Measurements from ENCODE around the gene COL21A1. TPM values are rescaled to one million over a fixed set of nuclear protein-coding genes. Genes with fewer than 3 reads are reported as not detected.

Gene COL21A1
- total RNA-seq, 1 experiment from 2014 or later: 3.3 TPM

GRCh38 chr6:56244528-56245253 lies 2.7 kb downstream of the COL21A1 start:
- POLR2A ChIA-PET: no interaction called here
- TF ChIP-seq POLR2AphosphoS5 (IDR thresholded peaks at IDR 0.05; ENCODE audit: low read depth, low read length): no peak
- no peak for TF ChIP-seq SIN3A (IDR thresholded peaks at IDR 0.05; ENCODE audit: borderline replicate concordance, insufficient read depth, low read depth, low read length)
- no peak for TF ChIP-seq REST (IDR thresholded peaks at IDR 0.05; ENCODE audit: insufficient read depth in 1 of 2, low read depth in 2 of 2, low read length in 1 of 2)
- CTCF ChIA-PET: no interaction called here
- Histone ChIP-seq H3K4me3 (ENCODE audit: low read depth in 2 of 2, low read length in 2 of 2) (no peak overlapping the region), H3K9me3 (ENCODE audit: control insufficient read depth, insufficient read depth, low read depth, low read length) (no peaks in the 10 kb centered on the region), H3K4me1 (ENCODE audit: control insufficient read depth, insufficient read depth, low read length) (peaks cover 7% of the 10 kb centered on the region; the same call in 1 of the 2 replicates), H3K27me3 (ENCODE audit: control insufficient read depth, insufficient read depth, low read length) (peaks cover 7% of the 10 kb centered on the region), H3K27ac (ENCODE audit: low read length) (no peak overlapping the region), H3K36me3 (ENCODE audit: control insufficient read depth, insufficient read depth, low read length) (no peaks in the 10 kb centered on the region)
- in situ Hi-C loops (cut with HindIII; ENCODE audit: low pct_unique_long_range_greater_than_20kb, low sequenced_read_pairs) (no loop called here), intact Hi-C loops (cut with micrococcal nuclease; ENCODE audit: unreplicated experiment) (no loop called here)
- ATAC-seq (no peak), DNase-seq (ENCODE audit: low read depth, low spot score) (no peak)
- BruUV-seq (replicated peaks): no TSS peak

GRCh38 chr6:56244089-56244488 lies 3.3 kb downstream of the COL21A1 start:
- ChIA-PET CTCF (no interaction called here), POLR2A (no interaction called here)
- Histone ChIP-seq H3K4me3 (ENCODE audit: low read depth in 2 of 2, low read length in 2 of 2) (no peak overlapping the region), H3K36me3 (ENCODE audit: control insufficient read depth, insufficient read depth, low read length) (no peaks in the 10 kb centered on the region), H3K27me3 (ENCODE audit: control insufficient read depth, insufficient read depth, low read length) (peaks cover 7% of the 10 kb centered on the region), H3K9me3 (ENCODE audit: control insufficient read depth, insufficient read depth, low read depth, low read length) (no peaks in the 10 kb centered on the region), H3K27ac (ENCODE audit: low read length) (no peak overlapping the region), H3K4me1 (ENCODE audit: control insufficient read depth, insufficient read depth, low read length) (peaks cover 7% of the 10 kb centered on the region; the same call in 1 of the 2 replicates)
- TF ChIP-seq CTCF (IDR thresholded peaks at IDR 0.05): no peak
- TF ChIP-seq POLR2AphosphoS5 (IDR thresholded peaks at IDR 0.05; ENCODE audit: low read depth, low read length): no peak
- TF ChIP-seq REST (IDR thresholded peaks at IDR 0.05; ENCODE audit: insufficient read depth in 1 of 2, low read depth in 2 of 2, low read length in 1 of 2): no peak
- no peak for TF ChIP-seq TCF7L2 (IDR thresholded peaks at IDR 0.05; ENCODE audit: low read depth, low read length)
- no peak for TF ChIP-seq SIN3A (IDR thresholded peaks at IDR 0.05; ENCODE audit: borderline replicate concordance, insufficient read depth, low read depth, low read length)
- intact Hi-C loops (cut with micrococcal nuclease; ENCODE audit: unreplicated experiment): no loop called here
- in situ Hi-C loops (cut with HindIII; ENCODE audit: low pct_unique_long_range_greater_than_20kb, low sequenced_read_pairs): no loop called here
- DNase-seq (ENCODE audit: low read depth, low spot score): no peak
- BruUV-seq (replicated peaks): no TSS peak
- no peak for ATAC-seq

Measured in Panc1 (cell line).